Body of pancreas (tissue), 4 donors: Measurements from ENCODE around the gene CDK5RAP2.

Source experiments
- POLR2A ChIP-seq, 3 donors: fragments of 450-650 bp; IDR thresholded peaks; one replicate each; pipeline ENCODE4 v1.6.1; 2016; ENCODE audit warnings: antibody characterized with exemption in 3 of 3, mild to moderate bottlenecking in 2 of 3
- TF ChIP-seq, protein P1 (sequence below), 7 experiments: fragments of 450-650 bp in 4 of 7; fragments of 200-600 bp in 3 of 7; sonication (generic) in 3 of 7; IDR thresholded peaks; one replicate each; pipeline ENCODE4 v1.5.1; 2016 to 2019; ENCODE audit warnings: antibody characterized with exemption in 7 of 7

DNA sequence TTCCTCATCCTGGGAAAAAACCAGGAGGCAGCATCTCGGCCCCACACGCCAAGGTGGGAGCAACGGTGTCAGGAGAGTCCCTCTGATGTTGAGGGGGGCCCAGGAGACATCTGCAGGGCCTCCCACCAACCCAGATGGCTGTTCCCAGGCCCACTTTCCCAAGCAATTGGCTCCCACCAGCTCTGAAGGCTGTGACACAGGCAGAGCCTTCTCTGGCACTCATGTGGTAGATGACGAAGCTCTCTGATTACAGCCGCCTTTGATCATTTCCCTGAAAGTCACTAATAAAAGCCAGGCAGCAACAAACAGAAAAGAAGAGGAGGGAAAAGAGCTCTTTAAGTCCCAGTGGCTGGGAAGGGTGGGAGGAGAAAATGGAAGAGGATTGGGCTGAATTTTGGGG lies 226.5 kb downstream of the CDK5RAP2 start:
- TF ChIP-seq, protein P1, sequence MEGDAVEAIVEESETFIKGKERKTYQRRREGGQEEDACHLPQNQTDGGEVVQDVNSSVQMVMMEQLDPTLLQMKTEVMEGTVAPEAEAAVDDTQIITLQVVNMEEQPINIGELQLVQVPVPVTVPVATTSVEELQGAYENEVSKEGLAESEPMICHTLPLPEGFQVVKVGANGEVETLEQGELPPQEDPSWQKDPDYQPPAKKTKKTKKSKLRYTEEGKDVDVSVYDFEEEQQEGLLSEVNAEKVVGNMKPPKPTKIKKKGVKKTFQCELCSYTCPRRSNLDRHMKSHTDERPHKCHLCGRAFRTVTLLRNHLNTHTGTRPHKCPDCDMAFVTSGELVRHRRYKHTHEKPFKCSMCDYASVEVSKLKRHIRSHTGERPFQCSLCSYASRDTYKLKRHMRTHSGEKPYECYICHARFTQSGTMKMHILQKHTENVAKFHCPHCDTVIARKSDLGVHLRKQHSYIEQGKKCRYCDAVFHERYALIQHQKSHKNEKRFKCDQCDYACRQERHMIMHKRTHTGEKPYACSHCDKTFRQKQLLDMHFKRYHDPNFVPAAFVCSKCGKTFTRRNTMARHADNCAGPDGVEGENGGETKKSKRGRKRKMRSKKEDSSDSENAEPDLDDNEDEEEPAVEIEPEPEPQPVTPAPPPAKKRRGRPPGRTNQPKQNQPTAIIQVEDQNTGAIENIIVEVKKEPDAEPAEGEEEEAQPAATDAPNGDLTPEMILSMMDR (IDR thresholded peaks at IDR 0.05) = no peak
- TF ChIP-seq POLR2A (IDR thresholded peaks at IDR 0.05) = no peak
